Measurements from ENCODE around the gene SH3RF3.

GRCh38 chr2:109418716-109419115, 289.7 kb downstream of the SH3RF3 start:
- TF ChIP-seq CTCF (optimal IDR thresholded peaks at IDR 0.05 in 1 of 3, IDR thresholded peaks at IDR 0.05 in 1 of 3, conservative IDR thresholded peaks at IDR 0.05 in 1 of 3; ENCODE audit: extremely low read depth in 1 of 3, insufficient read depth in 2 of 3, low read length in 3 of 3) (no peak), EZH2 (IDR thresholded peaks at IDR 0.05; ENCODE audit: low read length) (no peak)

Measured in keratinocyte (primary cell).